Panc1 (cell line): Measurements from ENCODE around the gene COPS4. TPM values are rescaled to one million over a fixed set of nuclear protein-coding genes. Genes with fewer than 3 reads are reported as not detected.

Experiments used
- ATAC-seq: fragments of 200-7000 bp; cut with Tn5 transposase; 2 replicates; pipeline ENCODE4 v1.9.1; 2020; ENCODE audit warnings: mild to moderate bottlenecking, moderate library complexity
- BruUV-seq: library from RNA; stranded (reverse); fragments of 400-500 nt; replicated peaks from 2 replicates; lab custom pipeline; 2021; lab: Mats Ljungman, UMichigan
- CTCF ChIA-PET: fragments of 300-600 bp; sonication (Branson Sonifier 250); formaldehyde crosslinking; loops from one replicate; lab custom pipeline; 2022; ENCODE audit warnings: antibody characterized with exemption; lab: Charles Lee
- POLR2A ChIA-PET: fragments of 300-600 bp; sonication (Branson Sonifier 250); formaldehyde crosslinking; loops from one replicate; lab custom pipeline; 2022; ENCODE audit warnings: antibody characterized with exemption; lab: Charles Lee
- DNase-seq: peaks from one replicate; pipeline ENCODE4 v3.0.0-alpha.2; 2010; ENCODE audit warnings: low read depth, low spot score
- H3K27ac ChIP-seq: 2 replicates; pipeline ENCODE4 v1.5.1; 2011; ENCODE audit warnings: mild to moderate bottlenecking, low read length, inconsistent platforms
- H3K27me3 ChIP-seq: fragments of 200-500 bp; sonication (Bioruptor generic); 2 replicates; pipeline ENCODE4 v1.6.0; 2014; ENCODE audit warnings: low read length, inconsistent platforms; ENCODE audit not compliant: control insufficient read depth, insufficient read depth
- H3K36me3 ChIP-seq: fragments of 200-500 bp; sonication (Bioruptor generic); 2 replicates; pipeline ENCODE4 v1.5.1; 2014; ENCODE audit warnings: inconsistent platforms, mild to moderate bottlenecking, low read length, moderate library complexity; ENCODE audit not compliant: control insufficient read depth, insufficient read depth
- H3K4me1 ChIP-seq: 2 replicates; pipeline ENCODE4 v1.5.1; 2011; ENCODE audit warnings: inconsistent platforms, mild to moderate bottlenecking, low read length, moderate library complexity; ENCODE audit not compliant: control insufficient read depth, insufficient read depth
- H3K4me3 ChIP-seq, 2 experiments: 2 replicates each; pipeline ENCODE4 v1.5.1; 2011 to 2012; ENCODE audit warnings: low read depth in 2 of 2, low read length in 2 of 2, mild to moderate bottlenecking in 2 of 2, inconsistent platforms in 1 of 2, moderate library complexity in 1 of 2
- H3K9me3 ChIP-seq: fragments of 200-500 bp; sonication (Bioruptor generic); 2 replicates; pipeline ENCODE4 v1.5.1; 2014; ENCODE audit warnings: low read depth, mild to moderate bottlenecking, inconsistent platforms, low read length, moderate library complexity; ENCODE audit not compliant: control insufficient read depth, insufficient read depth
- POLR2AphosphoS5 ChIP-seq: IDR thresholded peaks from 2 replicates; pipeline ENCODE4 v1.6.1; 2012; ENCODE audit warnings: mild to moderate bottlenecking, low read depth, low read length, moderate library complexity
- SIN3A ChIP-seq: IDR thresholded peaks from 2 replicates; pipeline ENCODE4 v1.6.1; 2012; ENCODE audit warnings: low read depth, mild to moderate bottlenecking, low read length, moderate library complexity, borderline replicate concordance; ENCODE audit not compliant: insufficient read depth
- TCF7L2 ChIP-seq: IDR thresholded peaks from 2 replicates; pipeline ENCODE4 v1.6.1; 2011; ENCODE audit warnings: mild to moderate bottlenecking, low read depth, low read length, inconsistent platforms
- in situ Hi-C: cut with HindIII; loops from 2 replicates; pipeline ENCODE4 v1.10.0; 2016; ENCODE audit warnings: low sequenced_read_pairs, low pct_unique_long_range_greater_than_20kb
- intact Hi-C: fragments of 100-400 bp; cut with micrococcal nuclease; formaldehyde crosslinking; loops from one replicate; pipeline ENCODE4 v1.10.0; 2022; ENCODE audit not compliant: unreplicated experiment
- total RNA-seq: library from RNA; stranded (reverse); gene quantifications from one replicate; pipeline ENCODE4 v1.2.1, GENCODE V29; 2021; ENCODE audit not compliant: unreplicated experiment
- TF ChIP-seq, protein P1 (sequence below), 2 experiments: IDR thresholded peaks; 2 replicates each; pipeline ENCODE4 v1.6.1; 2011 to 2012; ENCODE audit warnings: low read depth in 2 of 2, control low read depth in 1 of 2, low read length in 1 of 2, mild to moderate bottlenecking in 1 of 2, moderate library complexity in 1 of 2; ENCODE audit not compliant: insufficient read depth in 1 of 2
- TF ChIP-seq, protein P2 (sequence below): fragments of 450-650 bp; IDR thresholded peaks from 2 replicates; pipeline ENCODE4 v1.5.1; 2017; ENCODE audit warnings: mild to moderate bottlenecking

The COPS4 gene
- total RNA-seq, 1 experiment from 2014 or later: 23.7 TPM

DNA sequence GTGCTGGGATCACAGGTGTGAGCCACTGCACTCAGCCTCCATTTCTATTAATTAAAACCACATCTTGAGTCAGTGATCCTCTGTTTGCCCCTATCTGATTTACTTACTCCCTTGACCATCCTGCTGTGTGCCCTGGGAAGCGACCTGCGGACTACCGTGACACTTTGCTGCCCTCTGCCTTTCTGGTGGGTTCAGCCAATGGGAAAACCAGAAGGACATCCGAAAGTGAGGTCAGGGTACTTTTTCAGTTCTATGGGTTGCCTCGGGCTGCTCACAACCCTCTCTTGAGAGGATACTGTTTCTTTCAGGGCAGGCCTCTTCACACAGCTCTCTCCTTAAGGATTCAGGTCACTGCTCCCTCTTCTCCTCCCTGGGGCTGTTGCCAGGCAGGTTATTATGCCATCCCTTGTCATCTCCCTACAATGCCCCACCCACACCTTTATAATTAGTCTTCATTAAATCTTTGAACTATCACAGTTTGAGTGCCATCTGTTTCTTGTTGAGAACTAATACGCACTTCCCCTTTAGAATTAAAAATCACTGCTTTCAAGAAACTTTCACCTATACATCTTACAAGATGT, 58.2 kb downstream of the COPS4 start:
- ChIA-PET POLR2A (interaction anchor here (0.5 kb wide), 1 partner anchor 86 kb away, joined by 4 read pairs; no protein-coding TSS in a partner anchor), CTCF (interaction anchor here (0.6 kb wide), 1 partner anchor 15 kb away, joined by 10 read pairs; no protein-coding TSS in a partner anchor)
- DNase-seq (no peak), ATAC-seq (no peak)
- no peak overlapping the region for H3K4me3 ChIP-seq
- H3K27ac ChIP-seq: no peak overlapping the region
- no peaks in the 10 kb centered on the region for H3K27me3 ChIP-seq
- H3K4me1 ChIP-seq: peaks cover 5% of the 10 kb centered on the region
- in situ Hi-C loops: no loop called here
- no peak for TF ChIP-seq SIN3A
- TF ChIP-seq, protein P1, sequence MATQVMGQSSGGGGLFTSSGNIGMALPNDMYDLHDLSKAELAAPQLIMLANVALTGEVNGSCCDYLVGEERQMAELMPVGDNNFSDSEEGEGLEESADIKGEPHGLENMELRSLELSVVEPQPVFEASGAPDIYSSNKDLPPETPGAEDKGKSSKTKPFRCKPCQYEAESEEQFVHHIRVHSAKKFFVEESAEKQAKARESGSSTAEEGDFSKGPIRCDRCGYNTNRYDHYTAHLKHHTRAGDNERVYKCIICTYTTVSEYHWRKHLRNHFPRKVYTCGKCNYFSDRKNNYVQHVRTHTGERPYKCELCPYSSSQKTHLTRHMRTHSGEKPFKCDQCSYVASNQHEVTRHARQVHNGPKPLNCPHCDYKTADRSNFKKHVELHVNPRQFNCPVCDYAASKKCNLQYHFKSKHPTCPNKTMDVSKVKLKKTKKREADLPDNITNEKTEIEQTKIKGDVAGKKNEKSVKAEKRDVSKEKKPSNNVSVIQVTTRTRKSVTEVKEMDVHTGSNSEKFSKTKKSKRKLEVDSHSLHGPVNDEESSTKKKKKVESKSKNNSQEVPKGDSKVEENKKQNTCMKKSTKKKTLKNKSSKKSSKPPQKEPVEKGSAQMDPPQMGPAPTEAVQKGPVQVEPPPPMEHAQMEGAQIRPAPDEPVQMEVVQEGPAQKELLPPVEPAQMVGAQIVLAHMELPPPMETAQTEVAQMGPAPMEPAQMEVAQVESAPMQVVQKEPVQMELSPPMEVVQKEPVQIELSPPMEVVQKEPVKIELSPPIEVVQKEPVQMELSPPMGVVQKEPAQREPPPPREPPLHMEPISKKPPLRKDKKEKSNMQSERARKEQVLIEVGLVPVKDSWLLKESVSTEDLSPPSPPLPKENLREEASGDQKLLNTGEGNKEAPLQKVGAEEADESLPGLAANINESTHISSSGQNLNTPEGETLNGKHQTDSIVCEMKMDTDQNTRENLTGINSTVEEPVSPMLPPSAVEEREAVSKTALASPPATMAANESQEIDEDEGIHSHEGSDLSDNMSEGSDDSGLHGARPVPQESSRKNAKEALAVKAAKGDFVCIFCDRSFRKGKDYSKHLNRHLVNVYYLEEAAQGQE (IDR thresholded peaks at IDR 0.05; ENCODE audit: insufficient read depth in 1 of 2, low read depth in 2 of 2, low read length in 1 of 2): no peak
- TF ChIP-seq, protein P2, sequence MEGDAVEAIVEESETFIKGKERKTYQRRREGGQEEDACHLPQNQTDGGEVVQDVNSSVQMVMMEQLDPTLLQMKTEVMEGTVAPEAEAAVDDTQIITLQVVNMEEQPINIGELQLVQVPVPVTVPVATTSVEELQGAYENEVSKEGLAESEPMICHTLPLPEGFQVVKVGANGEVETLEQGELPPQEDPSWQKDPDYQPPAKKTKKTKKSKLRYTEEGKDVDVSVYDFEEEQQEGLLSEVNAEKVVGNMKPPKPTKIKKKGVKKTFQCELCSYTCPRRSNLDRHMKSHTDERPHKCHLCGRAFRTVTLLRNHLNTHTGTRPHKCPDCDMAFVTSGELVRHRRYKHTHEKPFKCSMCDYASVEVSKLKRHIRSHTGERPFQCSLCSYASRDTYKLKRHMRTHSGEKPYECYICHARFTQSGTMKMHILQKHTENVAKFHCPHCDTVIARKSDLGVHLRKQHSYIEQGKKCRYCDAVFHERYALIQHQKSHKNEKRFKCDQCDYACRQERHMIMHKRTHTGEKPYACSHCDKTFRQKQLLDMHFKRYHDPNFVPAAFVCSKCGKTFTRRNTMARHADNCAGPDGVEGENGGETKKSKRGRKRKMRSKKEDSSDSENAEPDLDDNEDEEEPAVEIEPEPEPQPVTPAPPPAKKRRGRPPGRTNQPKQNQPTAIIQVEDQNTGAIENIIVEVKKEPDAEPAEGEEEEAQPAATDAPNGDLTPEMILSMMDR: no peak
- TF ChIP-seq TCF7L2: no peak
- no peak for TF ChIP-seq POLR2AphosphoS5
- intact Hi-C loops: no loop called here
- no peaks in the 10 kb centered on the region for H3K9me3 ChIP-seq
- no TSS peak for BruUV-seq
- peaks cover 27% of the 10 kb centered on the region for H3K36me3 ChIP-seq

DNA sequence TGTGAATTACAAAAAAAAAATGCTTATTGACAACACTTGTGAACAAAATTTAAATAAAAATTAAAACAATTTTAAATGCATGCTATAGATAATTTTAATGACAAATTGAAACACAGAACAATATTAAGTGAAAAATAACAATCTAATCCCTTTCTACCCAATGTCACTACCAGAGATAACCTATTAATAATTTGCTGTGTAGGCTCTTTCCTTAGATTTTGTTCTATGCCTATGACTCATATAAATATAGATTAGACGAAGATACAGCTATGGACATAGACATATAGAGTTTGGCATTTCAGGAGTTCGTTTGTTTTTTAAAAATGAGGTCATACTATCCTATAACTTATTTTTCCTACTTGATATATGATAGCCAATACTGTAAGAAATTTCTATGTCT, 61.4 kb downstream of the COPS4 start:
- peaks cover 5% of the 10 kb centered on the region for H3K4me1 ChIP-seq
- intact Hi-C loops: no loop called here
- ChIA-PET CTCF (no interaction called here), POLR2A (interaction anchor here (0.6 kb wide), 1 partner anchor 11 kb away, joined by 7 read pairs; no protein-coding TSS in a partner anchor)
- peak overlapping the region; percentile 12; the same call in 1 of the 2 replicates for H3K27ac ChIP-seq
- ATAC-seq: no peak
- in situ Hi-C loops: no loop called here
- H3K4me3 ChIP-seq: no peak overlapping the region
- TF ChIP-seq, protein P2: no peak
- TF ChIP-seq POLR2AphosphoS5: no peak
- H3K36me3 ChIP-seq: peaks cover 22% of the 10 kb centered on the region
- no peaks in the 10 kb centered on the region for H3K27me3 ChIP-seq
- BruUV-seq: no TSS peak
- DNase-seq: no peak
- H3K9me3 ChIP-seq: no peaks in the 10 kb centered on the region
